Measurements from ENCODE around the gene SNRNP35.

- TF ChIP-seq CTCF (IDR thresholded peaks at IDR 0.05; ENCODE audit: insufficient read depth, low read depth, low read length) = no peak
- no peak for TF ChIP-seq EZH2 (IDR thresholded peaks at IDR 0.05; ENCODE audit: insufficient read depth, low read length)
Measured at GRCh38 chr12:123468786-123469185, 10.8 kb downstream of the SNRNP35 start.

Data from astrocyte (in vitro differentiated cells and primary cell).